CD4-positive, CD25-positive, alpha-beta regulatory T cell (primary cell): ENCODE measurements around the gene SUDS3. TPM values are rescaled to one million over a fixed set of nuclear protein-coding genes. Genes with fewer than 3 reads are reported as not detected.

Experiments
- ATAC-seq, 2 donors: fragments of 150-1000 bp; cut with Tn5 transposase; one replicate each; pipeline ENCODE4 v1.10.0; 2021; ENCODE audit warnings: low read depth in 2 of 2, moderate number of reproducible peaks in 2 of 2, moderate library complexity in 1 of 2
- DNase-seq, 3 donors: peaks; one replicate each; pipeline versions ENCODE4 v3.0.0 to v3.0.0-alpha.2; 2012 to 2022; ENCODE audit warnings: mixed read lengths in 1 of 3
- H3K27ac ChIP-seq: one replicate; pipeline ENCODE4 v1.7.0; 2013; ENCODE audit warnings: mild to moderate bottlenecking, low read length; ENCODE audit not compliant: insufficient read depth, poor library complexity, severe bottlenecking
- H3K27me3 ChIP-seq: one replicate; pipeline ENCODE4 v1.7.0; 2013; ENCODE audit warnings: low read length; ENCODE audit not compliant: control insufficient read depth, insufficient read depth
- H3K36me3 ChIP-seq: one replicate; pipeline ENCODE4 v1.7.0; 2013; ENCODE audit warnings: mild to moderate bottlenecking, low read length, moderate library complexity; ENCODE audit not compliant: control insufficient read depth, insufficient read depth
- H3K4me1 ChIP-seq: 2 replicates; pipeline ENCODE4 v1.7.0; 2013; ENCODE audit warnings: mild to moderate bottlenecking, low read length; ENCODE audit not compliant: insufficient read depth, control insufficient read depth, poor library complexity, severe bottlenecking
- H3K4me3 ChIP-seq: one replicate; pipeline ENCODE4 v1.7.0; 2013; ENCODE audit warnings: low read depth, mild to moderate bottlenecking, low read length, moderate library complexity
- H3K9me3 ChIP-seq, 2 experiments: 1 replicate in 1 of 2; 2 replicates in 1 of 2; pipeline ENCODE4 v1.7.0; 2013; ENCODE audit warnings: low read length in 2 of 2, mild to moderate bottlenecking in 1 of 2, moderate library complexity in 1 of 2; ENCODE audit not compliant: control insufficient read depth in 2 of 2
- H3K27ac Mint-ChIP-seq, 3 donors: one replicate each; pipeline ENCODE4 v1.8.0; 2020 to 2022; ENCODE audit warnings: mild to moderate bottlenecking in 3 of 3, mixed read lengths in 3 of 3, moderate library complexity in 2 of 3
- H3K27me3 Mint-ChIP-seq: one replicate; pipeline ENCODE4 v1.8.0; 2022; ENCODE audit warnings: mild to moderate bottlenecking, mixed read lengths
- H3K36me3 Mint-ChIP-seq: one replicate; pipeline ENCODE4 v1.8.0; 2020; ENCODE audit warnings: mixed read lengths
- H3K4me1 Mint-ChIP-seq, 4 donors: one replicate each; pipeline ENCODE4 v1.8.0; 2020 to 2022; ENCODE audit warnings: mixed read lengths in 4 of 4, mild to moderate bottlenecking in 1 of 4
- H3K4me3 Mint-ChIP-seq, 4 donors: one replicate each; pipeline ENCODE4 v1.8.0; 2020 to 2022; ENCODE audit warnings: mild to moderate bottlenecking in 4 of 4, mixed read lengths in 4 of 4, moderate library complexity in 3 of 4
- H3K9me3 Mint-ChIP-seq, 7 donors: one replicate each; pipeline ENCODE4 v1.8.0; 2020 to 2022; ENCODE audit warnings: mixed read lengths in 7 of 7, mild to moderate bottlenecking in 3 of 7, moderate library complexity in 2 of 7
- polyA plus RNA-seq, 4 donors: library from polyadenylated mRNA; unstranded; fragments of 300-500 nt; fragmentation: Illumina TruSeq; gene quantifications; one replicate each; pipeline ENCODE4 v1.2.3, GENCODE V29; 2021
- total RNA-seq: library from RNA; stranded (reverse); gene quantifications from one replicate; pipeline ENCODE4 v1.2.3, GENCODE V29; 2022

Gene SUDS3
- total and polyA plus RNA-seq, 5 donors from 2014 or later: 13.0 to 29.9 (median 13.7) TPM

- Mint-ChIP-seq H3K4me3 (peak overlapping the region; percentile 71 to 99 (median 88)), H3K27me3 (no peaks in the 10 kb centered on the region), H3K27ac (peak overlapping the region; percentile 68 to 84 (median 72)), H3K9me3 (peaks cover 0 to 2% (median 0%) of the 10 kb centered on the region in 7 donors), H3K36me3 (peaks cover 24% of the 10 kb centered on the region), H3K4me1 (peaks cover 35 to 71% (median 54%) of the 10 kb centered on the region in 4 donors)
- Histone ChIP-seq H3K27me3 (no peaks in the 10 kb centered on the region), H3K36me3 (peaks cover 2% of the 10 kb centered on the region), H3K4me1 (peaks cover 34% of the 10 kb centered on the region), H3K9me3 (no peaks in the 10 kb centered on the region), H3K27ac (peak overlapping the region; percentile 48), H3K4me3 (peak overlapping the region; percentile 98)
- ATAC-seq: peak; percentile 52 to 56
- peak; percentile 18 to 73 (median 63) for DNase-seq
Observed at GRCh38 chr12:118357257-118358007, 18.9 kb upstream of the SUDS3 start.

- H3K9me3 Mint-ChIP-seq: peaks cover 0 to 2% (median 0%) of the 10 kb centered on the region in 7 donors
- Histone ChIP-seq H3K36me3 (peaks cover 3% of the 10 kb centered on the region), H3K27ac (peak overlapping the region; percentile 69), H3K9me3 (no peaks in the 10 kb centered on the region), H3K27me3 (no peaks in the 10 kb centered on the region), H3K4me1 (peaks cover 34% of the 10 kb centered on the region), H3K4me3 (peak overlapping the region; percentile 98)
- ATAC-seq: no peak
- peaks cover 23% of the 10 kb centered on the region for H3K36me3 Mint-ChIP-seq
- H3K27me3 Mint-ChIP-seq: no peaks in the 10 kb centered on the region
- H3K4me3 Mint-ChIP-seq: peak overlapping the region; percentile 71 to 99 (median 88)
- H3K27ac Mint-ChIP-seq: peak overlapping the region; percentile 68 to 84 (median 72)
- no peak for DNase-seq
- peaks cover 33 to 68% (median 51%) of the 10 kb centered on the region in 4 donors for H3K4me1 Mint-ChIP-seq
Observed at GRCh38 chr12:118358008-118358359, 18.4 kb upstream of the SUDS3 start.

GRCh38 chr12:118358612-118359540 lies 17.5 kb upstream of the SUDS3 start:
- Mint-ChIP-seq H3K27me3 (no peaks in the 10 kb centered on the region), H3K36me3 (peaks cover 18% of the 10 kb centered on the region), H3K4me1 (peaks cover 30 to 64% (median 46%) of the 10 kb centered on the region in 4 donors), H3K27ac (peak overlapping the region; percentile 82 to 88 (median 86)), H3K9me3 (peaks cover 0 to 2% (median 0%) of the 10 kb centered on the region in 7 donors), H3K4me3 (peak overlapping the region; percentile 87 to 99 (median 92))
- DNase-seq (peak in 1 of 3 donors; percentile 50), ATAC-seq (peak; percentile 42 to 46)
- peak overlapping the region; percentile 69 for H3K27ac ChIP-seq
- H3K36me3 ChIP-seq: peaks cover 3% of the 10 kb centered on the region
- H3K4me1 ChIP-seq: peaks cover 34% of the 10 kb centered on the region
- H3K9me3 ChIP-seq: no peaks in the 10 kb centered on the region
- H3K27me3 ChIP-seq: no peaks in the 10 kb centered on the region
- peak overlapping the region; percentile 98 for H3K4me3 ChIP-seq

- H3K4me3 ChIP-seq: peak overlapping the region; percentile 98
- Mint-ChIP-seq H3K9me3 (peaks cover 0 to 2% (median 0%) of the 10 kb centered on the region in 7 donors), H3K27ac (peak overlapping the region; percentile 82 to 88 (median 86)), H3K4me1 (peaks cover 31 to 62% (median 43%) of the 10 kb centered on the region in 4 donors), H3K27me3 (no peaks in the 10 kb centered on the region), H3K36me3 (peaks cover 12% of the 10 kb centered on the region), H3K4me3 (peak overlapping the region; percentile 87 to 99 (median 92))
- peak; percentile 79 to 82 for ATAC-seq
- peaks cover 3% of the 10 kb centered on the region for H3K36me3 ChIP-seq
- H3K27me3 ChIP-seq: no peaks in the 10 kb centered on the region
- H3K9me3 ChIP-seq: no peaks in the 10 kb centered on the region
- peak; percentile 12 to 80 (median 31) for DNase-seq
- H3K27ac ChIP-seq: peak overlapping the region; percentile 69
- peaks cover 34% of the 10 kb centered on the region for H3K4me1 ChIP-seq
Observed at GRCh38 chr12:118359541-118359915, 16.8 kb upstream of the SUDS3 start.

- Histone ChIP-seq H3K4me3 (no peak overlapping the region), H3K9me3 (no peaks in the 10 kb centered on the region), H3K27ac (no peak overlapping the region), H3K4me1 (peaks cover 30% of the 10 kb centered on the region), H3K36me3 (peaks cover 3% of the 10 kb centered on the region), H3K27me3 (no peaks in the 10 kb centered on the region)
- H3K9me3 Mint-ChIP-seq: peaks cover 0 to 2% (median 0%) of the 10 kb centered on the region in 7 donors
- H3K27me3 Mint-ChIP-seq: no peaks in the 10 kb centered on the region
- H3K27ac Mint-ChIP-seq: no peak overlapping the region
- peak overlapping the region in 1 of 4 donors; percentile 20 for H3K4me3 Mint-ChIP-seq
- no peak for DNase-seq
- no peak for ATAC-seq
- peaks cover 3% of the 10 kb centered on the region for H3K36me3 Mint-ChIP-seq
- peaks cover 29 to 56% (median 43%) of the 10 kb centered on the region in 4 donors for H3K4me1 Mint-ChIP-seq
Observed at GRCh38 chr12:118361092-118361404, 15.3 kb upstream of the SUDS3 start.

- H3K4me1 Mint-ChIP-seq: peaks cover 28 to 48% (median 38%) of the 10 kb centered on the region in 4 donors
- no peaks in the 10 kb centered on the region for H3K9me3 ChIP-seq
- no peaks in the 10 kb centered on the region for H3K27me3 Mint-ChIP-seq
- H3K27ac Mint-ChIP-seq: no peak overlapping the region
- peaks cover 3% of the 10 kb centered on the region for H3K36me3 Mint-ChIP-seq
- no peak overlapping the region for H3K4me3 Mint-ChIP-seq
- no peak overlapping the region for H3K4me3 ChIP-seq
- peaks cover 3% of the 10 kb centered on the region for H3K36me3 ChIP-seq
- peaks cover 0 to 2% (median 0%) of the 10 kb centered on the region in 7 donors for H3K9me3 Mint-ChIP-seq
- no peak overlapping the region for H3K27ac ChIP-seq
- no peak for ATAC-seq
- no peaks in the 10 kb centered on the region for H3K27me3 ChIP-seq
- DNase-seq: no peak
- peaks cover 21% of the 10 kb centered on the region for H3K4me1 ChIP-seq
Observed at GRCh38 chr12:118361889-118362288, 14.5 kb upstream of the SUDS3 start.

GRCh38 chr12:118368821-118369220 lies 7.5 kb upstream of the SUDS3 start:
- no peak overlapping the region for H3K27ac ChIP-seq
- no peaks in the 10 kb centered on the region for H3K9me3 Mint-ChIP-seq
- no peak for DNase-seq
- peak overlapping the region in 1 of 4 donors; percentile 86 for H3K4me3 Mint-ChIP-seq
- H3K36me3 ChIP-seq: no peaks in the 10 kb centered on the region
- H3K4me3 ChIP-seq: no peak overlapping the region
- no peak overlapping the region for H3K27ac Mint-ChIP-seq
- H3K27me3 ChIP-seq: no peaks in the 10 kb centered on the region
- no peaks in the 10 kb centered on the region for H3K27me3 Mint-ChIP-seq
- H3K4me1 Mint-ChIP-seq: peaks cover 19 to 53% (median 42%) of the 10 kb centered on the region in 4 donors
- H3K36me3 Mint-ChIP-seq: no peaks in the 10 kb centered on the region
- H3K9me3 ChIP-seq: no peaks in the 10 kb centered on the region
- H3K4me1 ChIP-seq: peaks cover 26% of the 10 kb centered on the region
- no peak for ATAC-seq
